ENCODE measurements around the gene SCN1A.
"Not testable (repeated sequence)": the region's sequence is repeated elsewhere in the genome, so short reads cannot be mapped to it uniquely, and the experiment has no call there.

The SCN1A gene

DNA sequence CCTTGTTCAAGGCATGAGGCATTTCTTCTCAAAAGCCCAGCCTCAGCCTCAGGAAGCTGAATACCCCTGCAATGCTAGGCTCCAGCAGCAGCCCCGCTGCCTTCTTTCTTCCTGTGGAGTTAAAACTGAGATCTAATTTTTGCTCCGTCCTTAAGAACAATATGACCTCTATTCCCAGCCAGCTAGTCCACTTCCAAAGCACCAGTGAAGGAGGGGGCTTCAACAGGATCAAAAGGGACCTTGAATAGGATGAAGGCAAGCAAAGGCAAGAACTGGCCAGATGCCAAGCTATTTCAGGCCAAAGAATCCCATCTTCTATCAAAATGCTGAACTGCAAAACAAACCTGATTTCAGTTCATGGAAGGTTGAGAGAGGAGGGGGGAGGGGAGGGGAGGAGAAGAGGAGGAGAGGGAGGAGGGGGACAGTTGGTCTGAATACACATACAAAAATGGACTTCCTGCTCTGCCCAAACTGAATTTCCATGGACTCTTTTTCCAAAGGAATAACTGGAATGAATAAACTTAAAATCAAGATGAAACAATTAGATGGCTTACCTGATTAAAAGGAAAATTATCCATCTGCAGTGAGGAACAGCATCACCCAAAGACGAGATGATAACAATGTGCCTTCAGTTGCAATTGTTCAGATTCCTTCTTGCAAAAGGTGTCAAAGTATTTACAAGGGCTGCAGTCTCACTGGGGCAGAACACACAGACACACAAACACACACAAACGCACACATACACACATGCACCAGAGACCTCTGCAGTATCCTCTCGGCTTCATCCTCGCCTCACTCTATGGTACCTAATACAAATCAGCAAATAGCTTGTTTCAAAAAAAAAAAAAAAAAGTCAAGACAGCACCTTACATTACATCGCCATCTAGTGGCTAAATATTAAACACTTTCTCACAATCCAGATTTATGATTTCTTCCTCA lies at the start of gene SCN1A:
Gene SCN1A, minus strand, starts transcription at position 804 of the 939 bp plus-strand sequence. CDS start 54,399 bp downstream, outside the sequence.
- DNase-seq: no peak

- DNase-seq: no peak
Observed at GRCh38 chr2:166173263-166173662, 45.4 kb upstream of the SCN1A start.

DNA sequence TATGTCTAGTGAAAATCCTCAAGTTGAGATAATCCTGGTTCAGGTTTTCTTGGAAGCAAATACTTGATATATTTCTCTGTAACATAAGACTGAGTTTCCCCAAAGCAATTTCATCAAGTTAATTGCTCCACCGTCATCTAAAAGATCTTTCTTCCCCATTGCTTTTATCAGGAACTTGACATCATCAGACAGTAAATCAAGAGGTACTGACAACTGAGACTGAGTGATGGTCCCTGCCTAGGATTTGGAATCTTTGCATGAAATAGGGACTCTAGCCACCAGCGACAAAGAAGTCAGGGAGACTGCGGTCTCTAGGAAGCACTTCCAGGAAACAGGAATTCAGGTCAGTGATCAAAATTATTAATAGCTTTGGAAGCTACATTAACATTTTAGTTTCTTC lies 43.4 kb upstream of the SCN1A start:
- no peak for DNase-seq

DNA sequence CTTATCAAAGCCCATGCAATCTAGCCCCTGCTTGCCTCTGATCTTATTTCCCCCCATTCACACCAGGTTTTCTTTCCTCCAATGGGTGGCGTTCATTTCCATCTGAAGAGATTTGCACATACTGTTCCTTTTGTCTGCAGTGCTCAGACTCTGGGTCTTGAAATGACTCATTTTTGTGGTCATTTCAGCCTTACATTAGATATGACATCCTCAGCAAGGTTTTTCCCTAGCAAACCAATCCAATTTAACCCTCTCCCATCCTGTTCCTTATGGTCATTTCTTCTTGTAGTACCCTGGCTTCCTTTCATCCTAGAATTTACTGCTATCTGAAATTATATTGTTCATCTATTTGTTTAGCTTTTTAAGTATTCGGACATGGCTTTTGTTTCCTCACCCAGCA lies 42.5 kb upstream of the SCN1A start:
- DNase-seq: no peak

- DNase-seq: no peak
Observed at GRCh38 chr2:166167449-166167848, 39.6 kb upstream of the SCN1A start.

DNA sequence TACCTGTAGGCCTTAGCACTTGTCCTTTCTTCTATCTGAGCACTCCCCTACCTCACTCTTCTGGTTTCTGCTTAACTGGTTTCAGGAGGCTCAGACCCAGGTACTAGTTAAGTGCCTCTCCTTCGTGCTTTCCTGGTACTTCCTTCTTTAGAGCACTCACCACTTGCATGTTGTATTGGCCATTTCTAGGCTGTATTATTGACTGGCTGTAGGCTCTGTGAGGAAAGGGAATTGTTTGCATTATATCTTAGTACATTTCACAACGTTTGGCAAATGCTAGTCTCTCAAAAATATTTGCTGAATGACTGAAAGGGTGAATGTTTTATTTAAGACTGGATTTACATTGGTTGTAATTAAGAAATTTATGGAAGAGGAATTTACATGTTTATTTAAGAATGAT lies 36.0 kb upstream of the SCN1A start:
- no peak for DNase-seq

DNA sequence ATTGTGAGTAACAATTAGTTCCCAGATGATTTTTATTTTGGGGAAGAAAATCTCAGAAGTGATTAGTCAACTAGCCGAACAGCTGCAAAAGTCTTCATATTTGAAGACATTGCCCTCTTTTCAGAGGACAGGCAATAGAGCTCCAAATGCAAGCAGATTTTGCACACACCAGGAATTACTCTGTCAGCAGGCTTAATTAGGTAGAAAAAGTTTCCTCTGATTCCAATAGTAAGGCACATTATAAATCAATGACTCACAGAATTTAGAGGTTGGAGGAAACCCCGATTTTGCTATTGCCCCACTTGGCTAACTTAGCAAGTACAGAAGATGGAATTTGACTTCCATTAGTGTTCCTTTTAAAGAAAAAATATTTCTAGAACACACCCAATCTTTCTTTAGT lies 30.7 kb upstream of the SCN1A start:
- no peak for DNase-seq

- DNase-seq: no peak
Observed at GRCh38 chr2:166157578-166157977, 29.8 kb upstream of the SCN1A start.

DNA sequence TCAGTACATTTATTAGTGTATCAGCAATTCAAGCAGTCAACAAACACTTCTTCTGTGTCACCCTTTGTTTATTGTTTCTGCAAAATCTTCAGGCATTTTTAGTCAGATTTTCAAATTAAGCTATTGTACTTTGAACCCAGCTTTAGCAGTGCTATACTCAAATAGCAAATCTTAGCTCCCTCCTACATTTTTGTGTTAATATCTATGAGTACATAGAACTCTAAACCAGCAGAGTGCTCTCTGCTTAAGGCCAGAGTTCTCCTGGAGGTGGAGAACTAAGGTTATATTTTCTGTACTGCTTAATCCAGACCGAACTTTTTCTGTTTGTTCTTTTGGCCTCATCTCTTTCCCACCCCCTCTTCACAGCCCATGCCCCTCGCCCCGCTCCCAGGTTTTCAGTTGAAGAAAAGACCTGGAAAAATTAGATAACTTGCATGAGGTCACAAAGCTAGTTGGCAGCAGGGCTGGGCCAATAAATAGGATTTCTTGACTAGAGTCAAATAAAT lies 29.2 kb upstream of the SCN1A start:
- DNase-seq: no peak

GRCh38 chr2:166155589-166155988 lies 27.8 kb upstream of the SCN1A start:
- no peak for DNase-seq

- no peak for DNase-seq
Observed at GRCh38 chr2:166154685-166155338, 27.0 kb upstream of the SCN1A start.

DNA sequence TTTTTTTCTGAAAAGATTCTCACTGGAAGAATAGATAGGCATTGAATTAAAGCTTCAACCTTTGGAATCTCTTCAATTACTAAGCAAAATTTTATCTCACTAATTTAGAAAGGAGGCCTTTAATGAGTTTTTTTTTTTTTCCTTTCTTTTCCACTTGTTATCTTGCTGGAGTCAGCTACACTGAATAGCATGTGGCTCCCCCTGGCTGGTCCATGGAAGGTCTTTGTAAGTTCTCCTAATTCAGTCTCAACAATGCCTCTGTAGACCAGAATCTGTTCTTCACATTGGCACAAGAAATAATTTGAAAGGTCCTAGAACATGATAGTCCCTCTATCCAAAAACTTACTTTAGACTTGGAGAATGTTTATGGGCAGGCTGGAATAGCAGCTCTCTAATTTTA lies 24.2 kb upstream of the SCN1A start:
- no peak for DNase-seq

DNA sequence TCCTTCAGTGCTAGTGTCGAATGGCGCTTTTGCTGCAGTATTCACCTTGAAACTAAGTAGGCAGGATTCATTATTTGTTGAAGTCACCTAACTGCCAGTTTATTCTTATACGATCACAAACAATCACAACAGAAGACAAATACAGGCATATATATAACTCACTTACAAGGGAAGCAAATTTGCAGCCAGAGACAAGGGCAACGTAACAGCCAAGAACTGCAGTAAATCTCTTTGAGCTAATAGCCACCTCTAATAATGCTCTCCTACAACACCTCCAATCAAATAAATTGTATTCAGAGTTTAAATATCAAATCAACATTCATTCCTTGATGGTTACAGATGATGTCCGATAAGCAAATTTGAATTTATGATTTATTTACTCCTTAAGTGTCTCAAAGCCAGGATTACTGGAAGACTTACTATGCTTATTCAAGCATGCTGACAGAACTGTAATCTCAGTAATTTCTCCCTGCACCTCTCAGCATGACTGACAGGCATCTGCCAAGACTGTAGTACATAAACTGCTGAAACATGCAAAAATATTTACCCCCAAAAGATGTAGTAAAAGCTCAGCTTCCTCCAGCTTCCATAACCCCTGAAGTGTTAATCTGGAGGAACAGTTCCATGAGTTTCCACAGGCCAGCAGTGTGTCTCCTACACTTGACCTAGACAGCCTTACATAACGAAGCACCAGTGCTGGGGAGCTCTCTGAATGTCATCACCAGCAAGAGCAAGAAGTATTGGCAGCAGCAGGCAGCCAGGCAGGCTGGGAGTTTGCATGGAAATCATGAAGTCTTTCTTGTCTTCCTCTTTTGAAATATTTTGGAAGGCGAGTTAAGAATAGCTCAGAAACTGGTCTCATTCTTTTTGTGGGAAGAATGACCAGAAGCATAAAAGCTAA lies 20.9 kb upstream of the SCN1A start:
- no peak for DNase-seq

DNA sequence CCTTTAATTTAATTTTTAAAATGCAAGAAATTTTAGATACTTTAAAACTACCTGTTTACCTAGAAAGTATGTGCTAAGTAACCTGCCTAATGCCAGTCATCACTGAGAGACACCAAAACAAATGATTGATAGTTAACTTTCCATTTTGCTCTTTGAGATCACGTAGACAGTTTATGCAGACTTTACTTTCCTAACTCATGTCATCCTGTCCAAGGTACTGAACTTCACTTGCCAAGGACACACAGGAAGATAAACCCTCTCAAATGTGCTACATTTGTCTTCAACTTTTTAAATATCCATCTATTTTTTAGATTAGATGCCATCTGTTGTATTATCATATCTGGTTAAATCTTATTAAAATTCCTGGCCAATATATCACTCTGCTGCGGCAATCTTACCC lies 20.1 kb upstream of the SCN1A start:
- DNase-seq: no peak

- no peak for DNase-seq
Observed at GRCh38 chr2:166144071-166144470, 16.3 kb upstream of the SCN1A start.

DNA sequence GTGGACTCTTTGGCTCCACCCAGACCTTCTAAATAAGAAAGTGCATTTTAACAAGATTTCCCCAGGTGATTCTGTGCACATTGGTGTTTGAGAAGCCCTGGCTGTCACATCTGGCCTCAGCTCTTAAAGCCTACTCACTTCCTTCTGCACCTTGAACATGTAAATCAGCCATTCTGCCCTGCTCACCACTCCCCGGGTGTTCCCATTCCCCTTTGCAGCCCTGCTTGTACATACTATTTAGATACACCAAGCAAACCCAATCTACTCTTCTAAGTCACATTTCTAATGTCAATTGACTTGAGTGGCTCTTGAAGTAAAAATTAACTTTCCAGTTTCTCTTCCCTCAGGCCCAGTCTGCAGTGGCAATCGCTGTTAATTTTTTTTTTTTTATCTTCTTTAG lies 13.1 kb upstream of the SCN1A start:
- DNase-seq: no peak

GRCh38 chr2:166140475-166140874 lies 12.7 kb upstream of the SCN1A start:
- DNase-seq: no peak

- not testable (repeated sequence) for DNase-seq
Observed at GRCh38 chr2:166139479-166139878, 11.7 kb upstream of the SCN1A start.

DNA sequence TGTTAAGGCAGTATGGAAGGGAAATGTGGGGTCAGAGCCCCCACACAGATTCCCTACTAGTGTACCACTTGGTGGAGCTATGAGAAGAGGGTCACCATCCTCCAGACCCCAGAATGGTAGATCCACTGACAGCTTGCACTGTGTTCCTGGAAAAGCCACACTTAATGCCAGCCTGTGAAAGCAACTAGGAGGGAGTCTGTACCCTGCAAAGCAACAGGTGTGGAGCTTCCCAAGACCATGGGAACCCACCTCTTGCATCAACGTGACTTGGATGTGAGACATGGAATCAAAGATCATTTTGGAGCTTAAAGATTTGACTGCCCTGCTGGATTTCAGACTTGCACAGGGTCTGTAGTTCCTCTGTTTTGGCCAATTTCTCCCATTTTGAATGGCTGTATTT lies 10.8 kb upstream of the SCN1A start:
- no peak for DNase-seq

GRCh38 chr2:166138144-166138543 lies 10.3 kb upstream of the SCN1A start:
- no peak for DNase-seq

GRCh38 chr2:166137331-166137730 lies 9.5 kb upstream of the SCN1A start:
- DNase-seq: no peak

- DNase-seq: no peak
Observed at GRCh38 chr2:166135849-166136258, 8.0 kb upstream of the SCN1A start.

All from NK-92 treated with Interleukin-12 subunit alpha and Interleukin-12 subunit beta, amount 100 ng/mL, for 24 hours (cell line).